RWPE2 (cell line): ENCODE results near the gene FOSB.

Experiments used
- ATAC-seq: fragments of 200-7000 bp; cut with Tn5 transposase; 3 replicates; pipeline ENCODE4 v1.9.1; 2021; ENCODE audit warnings: low read depth
- DNase-seq: peaks from one replicate; pipeline ENCODE4 v3.0.0-alpha.2; 2020; ENCODE audit warnings: low spot score
- H3K27ac ChIP-seq: fragments of 450-650 bp; 2 replicates; pipeline ENCODE4 v1.5.1; 2017; ENCODE audit warnings: mild to moderate bottlenecking; ENCODE audit not compliant: poor library complexity, severe bottlenecking
- H3K27me3 ChIP-seq: fragments of 250-450 bp; sonication (Bioruptor Pico); 2 replicates; pipeline ENCODE4 v1.5.1; 2021; ENCODE audit warnings: mild to moderate bottlenecking, moderate library complexity; ENCODE audit not compliant: insufficient read depth, poor library complexity, severe bottlenecking
- H3K36me3 ChIP-seq: fragments of 250-450 bp; sonication (Bioruptor Pico); 2 replicates; pipeline ENCODE4 v1.5.1; 2020; ENCODE audit warnings: low read depth, mild to moderate bottlenecking, moderate library complexity
- H3K4me1 ChIP-seq: fragments of 250-450 bp; sonication (Bioruptor Pico); 2 replicates; pipeline ENCODE4 v1.5.1; 2021; ENCODE audit warnings: mild to moderate bottlenecking, moderate library complexity; ENCODE audit not compliant: insufficient read depth, poor library complexity, severe bottlenecking
- H3K4me3 ChIP-seq: fragments of 250-450 bp; sonication (Bioruptor Pico); 2 replicates; pipeline ENCODE4 v1.5.1; 2021; ENCODE audit warnings: mild to moderate bottlenecking, moderate library complexity; ENCODE audit not compliant: severe bottlenecking
- H3K9me3 ChIP-seq: fragments of 250-450 bp; sonication (Bioruptor Pico); 2 replicates; pipeline ENCODE4 v1.5.1; 2021; ENCODE audit warnings: mild to moderate bottlenecking, moderate library complexity; ENCODE audit not compliant: severe bottlenecking
- TF ChIP-seq, protein P1 (sequence below): fragments of 450-650 bp; IDR thresholded peaks from one replicate; pipeline ENCODE4 v1.5.1; 2017; ENCODE audit warnings: mild to moderate bottlenecking, moderate library complexity; ENCODE audit not compliant: poor library complexity, severe bottlenecking

The FOSB gene

GRCh38 chr19:45502111-45502510, 34.3 kb downstream of the FOSB start:
- no peak for ATAC-seq
- TF ChIP-seq, protein P1, sequence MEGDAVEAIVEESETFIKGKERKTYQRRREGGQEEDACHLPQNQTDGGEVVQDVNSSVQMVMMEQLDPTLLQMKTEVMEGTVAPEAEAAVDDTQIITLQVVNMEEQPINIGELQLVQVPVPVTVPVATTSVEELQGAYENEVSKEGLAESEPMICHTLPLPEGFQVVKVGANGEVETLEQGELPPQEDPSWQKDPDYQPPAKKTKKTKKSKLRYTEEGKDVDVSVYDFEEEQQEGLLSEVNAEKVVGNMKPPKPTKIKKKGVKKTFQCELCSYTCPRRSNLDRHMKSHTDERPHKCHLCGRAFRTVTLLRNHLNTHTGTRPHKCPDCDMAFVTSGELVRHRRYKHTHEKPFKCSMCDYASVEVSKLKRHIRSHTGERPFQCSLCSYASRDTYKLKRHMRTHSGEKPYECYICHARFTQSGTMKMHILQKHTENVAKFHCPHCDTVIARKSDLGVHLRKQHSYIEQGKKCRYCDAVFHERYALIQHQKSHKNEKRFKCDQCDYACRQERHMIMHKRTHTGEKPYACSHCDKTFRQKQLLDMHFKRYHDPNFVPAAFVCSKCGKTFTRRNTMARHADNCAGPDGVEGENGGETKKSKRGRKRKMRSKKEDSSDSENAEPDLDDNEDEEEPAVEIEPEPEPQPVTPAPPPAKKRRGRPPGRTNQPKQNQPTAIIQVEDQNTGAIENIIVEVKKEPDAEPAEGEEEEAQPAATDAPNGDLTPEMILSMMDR = no peak
- Histone ChIP-seq H3K4me1 (peaks cover 11% of the 10 kb centered on the region), H3K4me3 (no peak overlapping the region), H3K36me3 (no peaks in the 10 kb centered on the region), H3K27ac (no peak overlapping the region), H3K27me3 (no peaks in the 10 kb centered on the region), H3K9me3 (no peaks in the 10 kb centered on the region)
- DNase-seq = no peak

GRCh38 chr19:45503909-45504308, 36.1 kb downstream of the FOSB start:
- Histone ChIP-seq H3K4me3 (no peak overlapping the region), H3K4me1 (peaks cover 9% of the 10 kb centered on the region), H3K9me3 (no peaks in the 10 kb centered on the region), H3K27me3 (no peaks in the 10 kb centered on the region), H3K27ac (no peak overlapping the region), H3K36me3 (peaks cover 2% of the 10 kb centered on the region; the same call in 1 of the 2 replicates)
- TF ChIP-seq, protein P1 = no peak
- DNase-seq (no peak), ATAC-seq (no peak)

GRCh38 chr19:45505151-45505995, 37.6 kb downstream of the FOSB start:
- DNase-seq (no peak), ATAC-seq (no peak)
- H3K36me3 ChIP-seq = peaks cover 14% of the 10 kb centered on the region
- TF ChIP-seq, protein P1 = no peak
- H3K9me3 ChIP-seq = no peaks in the 10 kb centered on the region
- no peak overlapping the region for H3K4me3 ChIP-seq
- H3K4me1 ChIP-seq = peaks cover 7% of the 10 kb centered on the region
- peak overlapping the region; percentile 86 for H3K27ac ChIP-seq
- no peaks in the 10 kb centered on the region for H3K27me3 ChIP-seq

DNA sequence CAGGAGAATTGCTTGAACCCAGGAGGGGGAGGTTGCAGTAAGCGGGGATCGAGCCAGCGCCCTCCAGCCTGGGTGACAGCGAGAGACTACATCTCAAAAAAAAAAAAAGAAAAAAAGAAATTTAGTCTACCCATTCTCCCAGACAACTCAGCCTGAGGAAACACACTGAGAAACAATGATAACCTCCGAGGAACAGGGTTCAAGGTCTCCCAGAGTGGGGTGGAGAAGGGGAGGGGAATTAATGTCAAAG, 38.1 kb downstream of the FOSB start:
- peaks cover 18% of the 10 kb centered on the region for H3K36me3 ChIP-seq
- ATAC-seq = no peak
- peak overlapping the region; percentile 83 for H3K4me3 ChIP-seq
- no peaks in the 10 kb centered on the region for H3K27me3 ChIP-seq
- H3K9me3 ChIP-seq = no peaks in the 10 kb centered on the region
- peak overlapping the region; percentile 86 for H3K27ac ChIP-seq
- TF ChIP-seq, protein P1 = no peak
- DNase-seq = no peak
- H3K4me1 ChIP-seq = peaks cover 7% of the 10 kb centered on the region
